Sciatic nerve (tissue), 2 donors: ENCODE results near the gene MKLN1. TPM values are rescaled to one million over a fixed set of nuclear protein-coding genes. Genes with fewer than 3 reads are reported as not detected.

Experiments used
- ATAC-seq: fragments of 200-7000 bp; cut with Tn5 transposase; one replicate; pipeline ENCODE4 v1.9.1; 2020; ENCODE audit warnings: mild to moderate bottlenecking, moderate library complexity
- DNase-seq: peaks from one replicate; pipeline ENCODE4 v3.0.0-alpha.2; 2020; ENCODE audit warnings: low spot score
- intact Hi-C: fragments of 100-400 bp; cut with DNase I; formaldehyde crosslinking; loops from one replicate; pipeline ENCODE4 v1.14.2; 2022
- total RNA-seq: library from RNA; stranded (reverse); fragmentation: NEBNext Ultra II Directional; extraction: Animal tissue kit (Norgen Biotek cat#: 25700); gene quantifications from one replicate; pipeline ENCODE4 v1.2.1, GENCODE V29; 2021
- donor health status: DM: no; HTN: no; CAD: no.
- donor health status: DM: no; HTN: no; CAD: no.

The MKLN1 gene
- total RNA-seq, 1 donor from 2014 or later: 110 TPM

GRCh38 chr7:131341690-131342089 lies 14.0 kb downstream of the MKLN1 start:
- no peak for DNase-seq
- no peak for ATAC-seq
- intact Hi-C loops: no loop called here

GRCh38 chr7:131342864-131343442 lies 15.3 kb downstream of the MKLN1 start:
- intact Hi-C loops: no loop called here
- DNase-seq: no peak
- ATAC-seq: no peak

- ATAC-seq: no peak
- no peak for DNase-seq
- intact Hi-C loops: no loop called here
Measured at GRCh38 chr7:131346885-131347592, 19.4 kb downstream of the MKLN1 start.

- intact Hi-C loops: loop anchor here (5.0 kb wide), 1 partner anchor 85 kb away; no protein-coding TSS in a partner anchor
- ATAC-seq (peak; percentile 68), DNase-seq (no peak)
Measured at GRCh38 chr7:131352032-131352431, 24.4 kb downstream of the MKLN1 start.

- ATAC-seq (no peak), DNase-seq (no peak)
- intact Hi-C loops: loop anchor here (5.0 kb wide), 1 partner anchor 83 kb away; no protein-coding TSS in a partner anchor
Measured at GRCh38 chr7:131354390-131354789, 26.7 kb downstream of the MKLN1 start.

GRCh38 chr7:131355917-131356777 lies 28.5 kb downstream of the MKLN1 start:
- ATAC-seq (no peak), DNase-seq (no peak)
- intact Hi-C loops: no loop called here

- ATAC-seq: peak; percentile 45
- no peak for DNase-seq
- intact Hi-C loops: no loop called here
Measured at GRCh38 chr7:131357282-131357880, 29.7 kb downstream of the MKLN1 start.

- no peak for ATAC-seq
- intact Hi-C loops: no loop called here
- DNase-seq: no peak
Measured at GRCh38 chr7:131358636-131359035, 31.0 kb downstream of the MKLN1 start.

GRCh38 chr7:131359136-131359776 lies 31.6 kb downstream of the MKLN1 start:
- intact Hi-C loops: no loop called here
- ATAC-seq: no peak
- DNase-seq: no peak

- no peak for ATAC-seq
Measured at GRCh38 chr7:131363719-131364118, 36.0 kb downstream of the MKLN1 start.

GRCh38 chr7:131364767-131365344 lies 37.2 kb downstream of the MKLN1 start:
- no peak for ATAC-seq
- intact Hi-C loops: no loop called here
- DNase-seq: no peak

More at GRCh38 chr7:131363719-131364118, 36.0 kb downstream of the MKLN1 start:
- intact Hi-C loops: no loop called here
- DNase-seq: no peak

GRCh38 chr7:131365838-131366237 lies 38.2 kb downstream of the MKLN1 start:
- intact Hi-C loops: no loop called here
- DNase-seq: no peak
- ATAC-seq: peak; percentile 88

GRCh38 chr7:131369354-131369753 lies 41.7 kb downstream of the MKLN1 start:
- intact Hi-C loops: no loop called here
- DNase-seq: no peak
- ATAC-seq: no peak

GRCh38 chr7:131370523-131370968 lies 42.9 kb downstream of the MKLN1 start:
- intact Hi-C loops: no loop called here
- DNase-seq (no peak), ATAC-seq (no peak)

- intact Hi-C loops: no loop called here
- no peak for DNase-seq
- no peak for ATAC-seq
Measured at GRCh38 chr7:131371411-131371810, 43.7 kb downstream of the MKLN1 start.

- no peak for ATAC-seq
- intact Hi-C loops: no loop called here
Measured at GRCh38 chr7:131372554-131372953, 44.9 kb downstream of the MKLN1 start.

GRCh38 chr7:131374821-131375220 lies 47.1 kb downstream of the MKLN1 start:
- ATAC-seq (no peak), DNase-seq (no peak)
- intact Hi-C loops: no loop called here

More at GRCh38 chr7:131372554-131372953, 44.9 kb downstream of the MKLN1 start:
- no peak for DNase-seq

- DNase-seq: no peak
- no peak for ATAC-seq
- intact Hi-C loops: no loop called here
Measured at GRCh38 chr7:131381069-131381838, 53.6 kb downstream of the MKLN1 start.
